ENCODE results near the gene SND1.

SND1 gene

DNA sequence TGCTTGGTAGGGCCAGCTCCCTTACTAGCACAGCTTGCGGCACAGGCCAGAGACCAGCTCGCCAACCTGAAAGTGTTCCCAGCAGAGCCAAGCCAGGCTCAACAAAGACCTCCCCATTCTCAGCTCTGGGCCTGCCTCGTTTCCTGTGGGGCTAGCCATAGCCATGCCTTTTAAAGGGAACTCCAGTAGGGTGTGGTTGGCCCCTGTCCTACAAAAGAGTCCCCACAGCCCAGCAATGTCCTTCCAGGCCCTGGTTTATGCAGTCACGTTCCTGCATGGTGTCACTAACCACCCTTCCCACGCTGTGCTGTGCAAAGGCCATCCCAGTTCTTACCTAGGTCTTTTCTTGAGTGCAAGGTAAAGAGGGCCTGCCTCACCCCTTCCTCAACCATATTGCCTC, 467.0 kb downstream of the SND1 start:
- Histone ChIP-seq H3K4me2 (ENCODE audit: low read length) (no peak overlapping the region), H3F3A (ENCODE audit: insufficient read depth, low read length) (no peaks in the 10 kb centered on the region), H3K4me3 (ENCODE audit: low read depth, low read length, poor library complexity, severe bottlenecking) (no peak overlapping the region), H2AFZ (ENCODE audit: low read length) (no peak overlapping the region), H3K27ac (ENCODE audit: low read depth, low read length, poor library complexity, severe bottlenecking) (no peak overlapping the region), H3K27me3 (ENCODE audit: insufficient read depth, low read length) (peaks cover 8% of the 10 kb centered on the region; the same call in 1 of the 2 replicates), H4K20me1 (ENCODE audit: insufficient read depth, low read length) (no peaks in the 10 kb centered on the region), H3K9me3 (ENCODE audit: low read length) (no peaks in the 10 kb centered on the region), H3K9me2 (ENCODE audit: low read depth, low read length) (no peaks in the 10 kb centered on the region), H3K9ac (ENCODE audit: low read length) (no peak overlapping the region), H3K4me1 (ENCODE audit: insufficient read depth, low read length, severe bottlenecking) (peaks cover 19% of the 10 kb centered on the region), H3K79me2 (ENCODE audit: insufficient read depth, low read length) (no peaks in the 10 kb centered on the region), H3K36me3 (ENCODE audit: insufficient read depth, low read length) (no peaks in the 10 kb centered on the region)
- TF ChIP-seq, protein P1, sequence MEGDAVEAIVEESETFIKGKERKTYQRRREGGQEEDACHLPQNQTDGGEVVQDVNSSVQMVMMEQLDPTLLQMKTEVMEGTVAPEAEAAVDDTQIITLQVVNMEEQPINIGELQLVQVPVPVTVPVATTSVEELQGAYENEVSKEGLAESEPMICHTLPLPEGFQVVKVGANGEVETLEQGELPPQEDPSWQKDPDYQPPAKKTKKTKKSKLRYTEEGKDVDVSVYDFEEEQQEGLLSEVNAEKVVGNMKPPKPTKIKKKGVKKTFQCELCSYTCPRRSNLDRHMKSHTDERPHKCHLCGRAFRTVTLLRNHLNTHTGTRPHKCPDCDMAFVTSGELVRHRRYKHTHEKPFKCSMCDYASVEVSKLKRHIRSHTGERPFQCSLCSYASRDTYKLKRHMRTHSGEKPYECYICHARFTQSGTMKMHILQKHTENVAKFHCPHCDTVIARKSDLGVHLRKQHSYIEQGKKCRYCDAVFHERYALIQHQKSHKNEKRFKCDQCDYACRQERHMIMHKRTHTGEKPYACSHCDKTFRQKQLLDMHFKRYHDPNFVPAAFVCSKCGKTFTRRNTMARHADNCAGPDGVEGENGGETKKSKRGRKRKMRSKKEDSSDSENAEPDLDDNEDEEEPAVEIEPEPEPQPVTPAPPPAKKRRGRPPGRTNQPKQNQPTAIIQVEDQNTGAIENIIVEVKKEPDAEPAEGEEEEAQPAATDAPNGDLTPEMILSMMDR (IDR thresholded peaks at IDR 0.05; ENCODE audit: low read length): no peak
- no peak for TF ChIP-seq EZH2 (IDR thresholded peaks at IDR 0.05; ENCODE audit: borderline replicate concordance, low read length)

DNA sequence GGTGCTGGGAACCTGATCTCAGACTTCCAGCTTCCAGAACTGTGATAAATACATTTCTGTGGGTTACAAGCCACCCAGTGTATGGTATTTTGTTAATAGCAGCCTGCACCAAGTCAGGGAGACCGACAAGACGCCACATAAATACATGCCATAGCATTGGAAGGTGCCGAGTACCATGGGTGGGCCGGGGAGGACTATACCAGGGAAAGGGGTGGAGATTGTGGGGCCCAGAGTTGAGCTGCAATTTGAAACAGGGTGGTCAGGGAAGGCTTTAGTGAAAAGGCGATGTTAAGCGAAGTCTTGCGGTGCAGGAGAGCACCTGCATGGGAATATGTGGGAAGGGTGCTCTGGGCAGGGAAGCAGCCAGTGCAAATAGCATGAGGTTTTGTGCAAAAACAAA, 468.1 kb downstream of the SND1 start:
- TF ChIP-seq, protein P1 (IDR thresholded peaks at IDR 0.05; ENCODE audit: low read length): no peak
- TF ChIP-seq EZH2 (IDR thresholded peaks at IDR 0.05; ENCODE audit: borderline replicate concordance, low read length): no peak
- no peak overlapping the region for H2AFZ ChIP-seq (ENCODE audit: low read length)

DNA sequence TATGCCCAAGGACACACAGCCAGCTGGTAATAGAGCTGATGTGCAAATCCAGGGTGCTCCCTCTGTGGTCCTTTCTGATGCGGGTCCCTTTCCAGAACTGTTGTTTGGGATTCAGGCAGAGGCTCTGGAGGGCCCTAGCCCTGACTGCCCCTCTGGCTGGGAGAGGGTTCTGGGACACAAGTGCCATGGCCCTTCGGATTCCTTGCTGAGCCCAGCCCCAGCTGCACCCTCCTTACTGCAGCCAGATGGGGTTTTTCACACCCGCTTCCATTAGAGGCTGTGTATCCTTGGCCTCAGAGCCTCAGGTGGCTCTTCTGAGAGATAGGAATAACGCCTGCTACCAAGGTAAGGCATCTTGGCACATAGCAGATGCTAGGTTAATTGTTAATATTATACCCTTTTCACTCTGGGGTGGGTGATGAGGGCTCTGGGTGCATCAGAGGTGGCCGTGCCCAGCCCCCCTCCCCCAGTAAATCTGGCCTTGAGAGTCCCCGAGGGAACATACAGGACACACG, 469.0 kb downstream of the SND1 start:
- no peak overlapping the region for H3K9ac ChIP-seq (ENCODE audit: low read length)
- peaks cover 19% of the 10 kb centered on the region for H3K4me1 ChIP-seq (ENCODE audit: insufficient read depth, low read length, severe bottlenecking)

More for the DNA sequence above, 468.1 kb downstream of the SND1 start:
- H3F3A ChIP-seq (ENCODE audit: insufficient read depth, low read length): no peaks in the 10 kb centered on the region
- no peak overlapping the region for H3K9ac ChIP-seq (ENCODE audit: low read length)
- H3K9me2 ChIP-seq (ENCODE audit: low read depth, low read length): no peaks in the 10 kb centered on the region
- no peaks in the 10 kb centered on the region for H4K20me1 ChIP-seq (ENCODE audit: insufficient read depth, low read length)
- H3K4me2 ChIP-seq (ENCODE audit: low read length): no peak overlapping the region
- H3K79me2 ChIP-seq (ENCODE audit: insufficient read depth, low read length): no peaks in the 10 kb centered on the region
- no peak overlapping the region for H3K4me3 ChIP-seq (ENCODE audit: low read depth, low read length, poor library complexity, severe bottlenecking)
- no peaks in the 10 kb centered on the region for H3K36me3 ChIP-seq (ENCODE audit: insufficient read depth, low read length)
- H3K27ac ChIP-seq (ENCODE audit: low read depth, low read length, poor library complexity, severe bottlenecking): no peak overlapping the region
- peaks cover 19% of the 10 kb centered on the region for H3K4me1 ChIP-seq (ENCODE audit: insufficient read depth, low read length, severe bottlenecking)
- H3K9me3 ChIP-seq (ENCODE audit: low read length): no peaks in the 10 kb centered on the region
- no peaks in the 10 kb centered on the region for H3K27me3 ChIP-seq (ENCODE audit: insufficient read depth, low read length)

More for the DNA sequence above, 469.0 kb downstream of the SND1 start:
- Histone ChIP-seq H3K79me2 (ENCODE audit: insufficient read depth, low read length) (no peaks in the 10 kb centered on the region), H3K9me2 (ENCODE audit: low read depth, low read length) (no peaks in the 10 kb centered on the region), H3F3A (ENCODE audit: insufficient read depth, low read length) (no peaks in the 10 kb centered on the region), H3K4me2 (ENCODE audit: low read length) (no peak overlapping the region), H3K36me3 (ENCODE audit: insufficient read depth, low read length) (no peaks in the 10 kb centered on the region), H2AFZ (ENCODE audit: low read length) (no peak overlapping the region), H4K20me1 (ENCODE audit: insufficient read depth, low read length) (no peaks in the 10 kb centered on the region), H3K27me3 (ENCODE audit: insufficient read depth, low read length) (no peaks in the 10 kb centered on the region), H3K4me3 (ENCODE audit: low read depth, low read length, poor library complexity, severe bottlenecking) (no peak overlapping the region), H3K27ac (ENCODE audit: low read depth, low read length, poor library complexity, severe bottlenecking) (no peak overlapping the region), H3K9me3 (ENCODE audit: low read length) (no peaks in the 10 kb centered on the region)
- no peak for TF ChIP-seq EZH2 (IDR thresholded peaks at IDR 0.05; ENCODE audit: borderline replicate concordance, low read length)
- TF ChIP-seq, protein P1 (IDR thresholded peaks at IDR 0.05; ENCODE audit: low read length): no peak

Measured in OCI-LY1 (cell line).